Neutrophil (primary cell): ENCODE measurements around the gene RAB14.
A peak's percentile ranks its signal among the peaks of the same experiment; 100 is the strongest.

Experiments used
- H3K27ac ChIP-seq: fragments of 200-600 bp; sonication (generic); 2 replicates; pipeline ENCODE4 v1.5.1; 2016; ENCODE audit warnings: mild to moderate bottlenecking, moderate library complexity
- H3K27me3 ChIP-seq: fragments of 200-600 bp; sonication (generic); 2 replicates; pipeline ENCODE4 v1.6.0; 2016; ENCODE audit warnings: mild to moderate bottlenecking
- H3K36me3 ChIP-seq: fragments of 200-600 bp; sonication (generic); 2 replicates; pipeline ENCODE4 v1.5.1; 2017
- H3K4me1 ChIP-seq, 2 experiments: fragments of 200-600 bp in 1 of 2; sonication (generic) in 1 of 2; 1 replicate in 1 of 2; 2 replicates in 1 of 2; pipeline versions ENCODE4 v1.5.1 to v1.6.1; 2013 to 2016; ENCODE audit warnings: low read depth in 1 of 2, low read length in 1 of 2, mild to moderate bottlenecking in 1 of 2, moderate library complexity in 1 of 2; ENCODE audit not compliant: control insufficient read depth in 1 of 2, insufficient read depth in 1 of 2
- H3K4me3 ChIP-seq, 2 experiments: fragments of 200-600 bp in 1 of 2; sonication (generic) in 1 of 2; 1 replicate in 1 of 2; 2 replicates in 1 of 2; pipeline ENCODE4 v1.5.1; 2013 to 2016; ENCODE audit warnings: low read depth in 1 of 2, low read length in 1 of 2, mild to moderate bottlenecking in 1 of 2, moderate library complexity in 1 of 2
- H3K9me3 ChIP-seq: fragments of 200-600 bp; sonication (generic); 2 replicates; pipeline ENCODE4 v1.5.1; 2016
- CTCF ChIP-seq: fragments of 200-600 bp; sonication (generic); IDR thresholded peaks from 2 replicates; pipeline ENCODE4 v1.5.1; 2016; ENCODE audit warnings: antibody characterized with exemption

The RAB14 gene

GRCh38 chr9:121213136-121213806 is 11.6 kb upstream of the RAB14 start:
- H3K36me3 ChIP-seq, result no peaks in the 10 kb centered on the region
- H3K9me3 ChIP-seq, result no peaks in the 10 kb centered on the region
- H3K4me3 ChIP-seq, result no peak overlapping the region
- TF ChIP-seq CTCF, result peak; percentile 80
- H3K4me1 ChIP-seq, result peaks cover 29% of the 10 kb centered on the region in 2 experiments
- H3K27ac ChIP-seq, result peak overlapping the region; percentile 80
- H3K27me3 ChIP-seq, result no peaks in the 10 kb centered on the region

GRCh38 chr9:121210536-121210935 is 8.9 kb upstream of the RAB14 start:
- no peak for TF ChIP-seq CTCF
- Histone ChIP-seq H3K36me3 (no peaks in the 10 kb centered on the region), H3K4me3 (no peak overlapping the region), H3K4me1 (peaks cover 18 to 22% of the 10 kb centered on the region in 2 experiments), H3K9me3 (no peaks in the 10 kb centered on the region), H3K27ac (no peak overlapping the region), H3K27me3 (no peaks in the 10 kb centered on the region)

GRCh38 chr9:121207371-121207940 is 5.8 kb upstream of the RAB14 start:
- no peak overlapping the region for H3K4me3 ChIP-seq
- H3K4me1 ChIP-seq, result peaks cover under 1 to 10% of the 10 kb centered on the region in 2 experiments
- H3K27ac ChIP-seq, result no peak overlapping the region
- H3K27me3 ChIP-seq, result no peaks in the 10 kb centered on the region
- no peaks in the 10 kb centered on the region for H3K9me3 ChIP-seq
- TF ChIP-seq CTCF, result no peak
- no peaks in the 10 kb centered on the region for H3K36me3 ChIP-seq

GRCh38 chr9:121206516-121207370 is 5.1 kb upstream of the RAB14 start:
- H3K9me3 ChIP-seq, result no peaks in the 10 kb centered on the region
- no peaks in the 10 kb centered on the region for H3K36me3 ChIP-seq
- no peaks in the 10 kb centered on the region for H3K27me3 ChIP-seq
- no peak overlapping the region for H3K4me3 ChIP-seq
- H3K27ac ChIP-seq, result no peak overlapping the region
- no peak for TF ChIP-seq CTCF
- H3K4me1 ChIP-seq, result peaks cover 6 to 14% of the 10 kb centered on the region in 2 experiments

DNA sequence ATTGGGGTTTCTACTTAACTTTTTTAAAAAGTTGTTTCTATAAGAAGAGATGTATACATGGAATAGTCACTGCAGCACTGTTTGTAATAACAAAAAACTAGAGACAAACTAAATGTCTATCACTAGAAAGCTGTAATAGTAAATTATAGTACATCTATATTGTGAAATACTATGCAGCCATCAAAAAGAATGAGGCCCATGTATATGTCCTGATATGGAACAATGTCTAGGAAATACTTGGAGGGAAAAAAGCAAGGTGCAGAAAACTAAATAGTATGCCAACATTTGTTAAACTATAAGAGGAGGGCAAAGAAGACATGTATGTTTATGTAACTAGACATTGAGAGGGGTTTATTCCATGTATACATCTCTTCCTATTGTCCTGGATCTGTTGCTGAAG is 2.9 kb upstream of the RAB14 start:
- no peaks in the 10 kb centered on the region for H3K27me3 ChIP-seq
- H3K36me3 ChIP-seq, result no peaks in the 10 kb centered on the region
- no peak overlapping the region for H3K27ac ChIP-seq
- peaks cover 19 to 29% of the 10 kb centered on the region in 2 experiments for H3K4me1 ChIP-seq
- H3K4me3 ChIP-seq, result no peak overlapping the region
- H3K9me3 ChIP-seq, result no peaks in the 10 kb centered on the region
- TF ChIP-seq CTCF, result no peak
